GM19328 (cell line): ENCODE data around the gene DAAM2.

Experiments used
- ATAC-seq: cut with Tn5 transposase; IDR thresholded peaks from one replicate; pipeline ENCODE4 v1.9.1; 2021; ENCODE audit warnings: mild to moderate bottlenecking, moderate library complexity; ENCODE audit not compliant: unreplicated experiment

Gene DAAM2

DNA sequence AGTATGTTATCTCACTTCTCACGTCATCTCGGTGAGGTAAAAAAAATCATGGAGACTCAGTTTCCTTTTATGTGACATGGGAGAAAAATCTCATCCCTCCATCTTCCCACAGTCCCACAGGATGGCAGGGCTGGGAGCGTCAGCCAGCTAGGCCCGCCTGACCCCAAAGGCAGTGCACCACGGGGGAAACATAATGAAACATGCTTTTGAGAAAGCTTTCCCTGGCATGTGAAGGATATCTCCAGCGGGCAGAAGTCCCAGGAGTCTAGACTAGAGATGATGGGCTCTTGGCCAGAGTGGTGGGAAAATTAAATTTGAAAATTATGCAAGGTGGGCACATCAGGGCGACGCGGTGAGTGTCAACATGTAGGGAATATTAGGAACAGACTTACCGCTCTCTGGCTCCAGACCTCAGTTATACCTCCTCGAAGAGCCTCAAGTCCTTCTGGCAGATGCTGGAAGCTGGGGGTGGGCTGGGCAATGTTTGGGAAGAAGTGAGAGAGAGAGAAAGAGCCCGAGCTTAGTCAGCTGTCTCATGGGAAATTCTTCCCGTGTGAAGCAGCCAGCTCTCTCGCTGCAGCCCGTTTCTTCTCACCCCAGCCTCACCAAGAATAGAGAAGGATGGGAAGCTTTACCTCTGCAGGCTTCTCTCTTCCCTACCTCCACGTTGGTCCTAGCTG lies 89.8 kb downstream of the DAAM2 start:
- no peak for ATAC-seq

DNA sequence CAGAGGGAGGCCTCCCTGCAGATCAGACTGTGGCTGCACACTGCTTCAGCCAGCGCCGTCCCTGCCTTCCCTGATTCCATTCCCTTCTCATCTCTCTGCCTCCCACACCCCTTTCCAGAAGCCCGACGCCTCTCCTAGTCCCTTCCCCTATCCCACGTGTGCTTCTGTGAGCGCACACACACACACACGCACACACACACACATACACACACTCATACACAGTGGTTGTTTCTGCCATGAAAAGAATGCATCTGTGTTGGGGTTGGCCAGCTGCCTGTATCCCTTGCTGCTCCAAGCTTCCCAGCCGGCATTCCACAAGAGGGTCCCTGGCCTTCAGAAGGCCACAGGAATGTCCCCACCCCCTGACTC lies 90.3 kb downstream of the DAAM2 start:
- ATAC-seq, result no peak

GRCh38 chr6:39884696-39885095 lies 92.5 kb downstream of the DAAM2 start:
- ATAC-seq, result no peak

DNA sequence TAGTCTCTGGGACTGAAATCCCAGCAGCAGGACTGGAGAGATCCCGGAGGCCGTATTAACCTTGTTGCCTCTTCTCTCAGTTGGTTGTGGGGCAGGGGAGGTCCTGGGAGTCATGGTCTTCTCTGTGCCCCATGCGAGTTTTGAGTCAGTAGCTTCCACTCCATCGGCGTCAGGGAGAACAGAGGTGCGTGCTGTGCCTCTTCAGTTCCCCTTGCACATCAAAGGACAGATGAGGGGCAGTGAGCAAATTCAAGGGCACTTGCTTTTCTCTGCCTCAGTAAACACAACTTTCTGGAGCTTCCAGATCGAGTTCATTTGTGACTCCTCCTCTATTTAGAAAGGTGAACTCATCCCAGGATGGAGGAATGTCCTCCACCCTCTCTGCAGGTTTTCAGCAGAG lies 93.5 kb downstream of the DAAM2 start:
- ATAC-seq, result no peak

GRCh38 chr6:39886871-39887270 lies 94.7 kb downstream of the DAAM2 start:
- ATAC-seq, result no peak

DNA sequence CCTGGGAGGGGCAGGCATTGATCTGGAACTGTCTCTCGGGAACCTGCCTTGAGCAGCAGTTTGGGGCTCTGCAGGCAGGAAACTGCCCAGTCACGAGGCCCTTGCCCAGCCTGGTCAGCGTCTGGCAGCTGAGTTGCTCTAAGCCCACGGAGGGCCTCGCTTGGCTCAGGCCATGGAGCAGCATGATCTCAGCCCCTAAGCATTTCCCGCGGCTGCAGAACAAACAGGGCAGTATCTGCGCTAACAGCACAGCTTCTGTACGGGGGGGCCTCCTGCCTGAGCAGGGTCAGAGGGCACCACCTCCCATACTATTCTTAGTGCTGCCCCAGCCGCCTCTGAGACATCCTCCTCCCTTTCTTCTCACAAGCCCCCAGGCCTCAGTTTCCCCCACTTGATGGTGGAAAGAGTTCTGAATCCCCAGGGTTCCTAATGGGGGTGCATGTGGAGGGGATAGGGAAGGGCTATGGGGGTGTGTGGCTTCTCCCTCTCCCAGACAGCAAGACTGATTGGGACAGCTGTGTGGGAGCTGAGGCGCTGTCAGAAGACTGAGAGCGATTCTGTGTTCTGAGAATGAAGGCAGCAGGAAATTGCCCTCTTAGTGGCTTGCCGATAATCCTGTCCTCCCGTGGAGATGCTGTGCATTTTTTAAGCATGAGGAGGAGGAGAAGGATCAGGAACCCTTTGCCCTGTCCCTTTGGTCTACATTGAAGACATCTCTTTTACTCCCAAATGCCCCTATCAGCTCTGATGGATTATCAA lies 95.7 kb downstream of the DAAM2 start:
- ATAC-seq, result no peak

DNA sequence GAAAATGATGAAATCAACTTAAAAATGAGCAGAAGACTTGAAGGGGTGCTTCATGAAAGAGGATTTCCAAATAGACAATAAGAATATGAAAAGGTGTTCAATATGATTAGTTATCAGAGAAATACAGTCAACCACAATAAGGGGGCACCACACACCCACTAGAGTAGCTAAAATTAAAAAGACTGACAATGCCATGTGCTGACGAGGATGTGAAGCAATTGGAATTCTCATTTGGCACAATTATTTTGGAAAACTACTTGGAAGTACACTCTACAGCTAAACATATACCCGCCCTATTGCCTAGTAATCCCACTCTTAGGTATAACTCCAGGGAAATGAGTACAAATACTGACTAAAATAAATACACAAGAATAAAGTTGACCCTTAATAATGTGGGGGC lies 97.1 kb downstream of the DAAM2 start:
- no peak for ATAC-seq

GRCh38 chr6:39891353-39891752 lies 99.2 kb downstream of the DAAM2 start:
- ATAC-seq, result no peak

GRCh38 chr6:39891976-39892375 lies 99.8 kb downstream of the DAAM2 start:
- no peak for ATAC-seq

- no peak for ATAC-seq
Measured at GRCh38 chr6:39892490-39893129, 100.4 kb downstream of the DAAM2 start.

- ATAC-seq, result no peak
Measured at GRCh38 chr6:39893286-39893685, 101.1 kb downstream of the DAAM2 start.

DNA sequence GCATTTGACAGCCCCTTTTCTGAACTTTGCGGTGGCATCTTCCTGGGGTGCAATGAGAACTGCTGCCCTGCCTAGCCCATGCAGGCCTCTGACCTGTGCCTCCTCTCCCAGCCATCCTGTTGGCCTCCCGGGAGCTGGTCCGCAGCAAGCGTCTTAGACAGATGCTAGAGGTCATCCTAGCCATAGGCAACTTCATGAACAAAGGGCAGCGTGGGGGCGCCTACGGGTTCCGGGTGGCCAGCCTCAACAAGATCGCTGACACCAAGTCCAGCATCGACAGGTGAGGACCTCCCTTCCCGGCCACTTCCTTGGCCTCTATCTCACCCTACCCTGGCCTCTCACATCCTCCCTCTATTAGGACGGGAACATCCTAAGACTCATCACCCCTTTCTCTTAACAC lies 104.5 kb downstream of the DAAM2 start:
- no peak for ATAC-seq

DNA sequence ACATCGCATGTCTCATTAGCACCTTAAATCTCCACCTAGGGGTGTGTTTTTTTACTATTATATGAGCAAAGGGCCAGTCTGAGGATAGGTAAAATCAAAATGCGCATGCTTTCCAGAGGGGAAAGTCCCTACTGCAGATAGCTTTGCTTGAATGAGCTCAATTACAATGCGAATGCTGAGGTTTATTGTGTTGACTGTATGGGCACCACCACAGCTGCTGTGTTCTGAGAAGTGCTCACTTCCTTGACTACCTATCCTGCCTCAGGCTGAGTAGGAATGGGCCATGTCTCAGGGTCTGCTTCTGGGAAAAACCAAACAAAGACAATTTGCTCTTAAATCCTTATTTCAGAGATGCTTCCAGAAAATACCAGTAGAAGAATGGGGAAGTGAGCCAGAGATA lies 105.5 kb downstream of the DAAM2 start:
- ATAC-seq, result no peak

DNA sequence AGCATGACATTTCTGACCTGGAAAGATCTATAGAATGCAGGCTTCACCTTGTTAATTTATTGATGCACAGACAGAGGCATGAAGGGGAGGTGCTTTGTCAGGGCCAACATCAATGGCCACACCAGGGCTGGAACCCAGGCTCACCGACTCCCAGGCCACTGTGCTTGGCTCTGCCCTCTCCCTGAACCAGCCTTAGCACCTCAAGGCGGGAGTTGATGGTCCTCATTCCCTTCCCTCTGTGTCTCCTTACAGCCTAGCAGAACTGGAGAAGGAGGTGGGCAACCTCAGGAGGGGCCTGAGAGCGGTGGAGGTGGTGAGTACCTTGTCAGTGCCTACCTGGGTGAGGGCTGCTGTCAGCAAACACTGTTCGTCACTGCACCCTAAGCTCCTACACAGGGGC lies 106.4 kb downstream of the DAAM2 start:
- ATAC-seq, result no peak

GRCh38 chr6:39899554-39900295 lies 107.5 kb downstream of the DAAM2 start:
- ATAC-seq, result no peak

DNA sequence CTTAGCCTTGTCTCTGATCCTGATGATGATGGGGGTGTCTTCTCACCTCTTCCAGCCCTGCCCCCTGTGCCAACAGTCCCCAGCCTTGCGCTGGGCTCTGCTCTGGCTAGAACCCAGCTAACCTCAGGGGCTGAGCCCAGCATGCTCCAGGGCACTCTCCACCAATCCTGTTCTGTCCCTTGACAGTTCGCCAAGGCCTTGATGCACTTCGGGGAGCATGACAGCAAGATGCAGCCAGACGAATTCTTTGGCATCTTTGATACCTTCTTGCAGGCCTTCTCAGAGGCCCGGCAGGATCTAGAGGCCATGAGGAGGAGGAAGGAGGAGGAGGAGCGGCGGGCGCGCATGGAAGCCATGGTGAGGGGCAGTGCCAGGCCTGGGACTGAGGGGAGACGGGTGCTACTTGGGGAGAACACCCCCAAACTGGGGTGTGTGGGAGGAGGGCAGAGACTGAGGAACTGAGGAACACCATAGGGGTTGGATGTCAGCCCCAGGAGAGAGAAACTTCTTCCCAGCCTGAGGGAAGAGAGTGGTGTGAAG lies 109.0 kb downstream of the DAAM2 start:
- no peak for ATAC-seq

GRCh38 chr6:39901670-39902069 lies 109.5 kb downstream of the DAAM2 start:
- ATAC-seq, result no peak

- no peak for ATAC-seq
Measured at GRCh38 chr6:39902136-39902535, 110.0 kb downstream of the DAAM2 start.

DNA sequence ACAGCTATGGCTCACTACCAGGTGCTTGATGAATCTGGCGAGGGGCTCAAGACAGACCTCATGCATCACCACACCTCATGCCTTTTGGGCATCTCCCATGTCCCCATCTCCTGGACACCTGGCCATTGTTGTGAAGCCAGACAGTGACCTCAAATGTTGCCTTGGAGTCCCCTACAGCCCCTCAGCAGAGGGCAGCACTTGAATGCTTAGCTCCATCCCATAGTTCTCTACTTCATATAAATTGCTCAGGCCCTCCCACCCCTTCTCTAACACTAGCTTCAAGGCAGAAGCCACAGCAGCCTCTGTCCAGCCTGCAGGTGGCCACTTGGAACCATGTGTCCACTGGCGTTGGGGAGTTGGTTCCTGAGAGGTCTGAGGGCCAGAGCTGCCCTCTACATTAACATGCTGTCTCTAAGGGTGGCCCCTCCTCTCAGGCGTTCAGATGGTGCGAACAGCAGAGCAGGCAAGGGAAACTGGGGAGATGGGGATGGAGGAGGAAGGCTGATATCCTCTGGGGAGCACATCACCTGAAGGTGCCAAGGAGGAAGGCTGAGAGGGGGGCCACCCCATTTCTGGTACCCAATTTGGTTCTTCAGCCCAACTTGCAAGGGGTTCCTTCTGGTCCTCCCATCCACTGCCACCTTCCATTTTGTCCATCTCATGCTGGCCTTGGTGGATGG lies 110.8 kb downstream of the DAAM2 start:
- ATAC-seq, result no peak

DNA sequence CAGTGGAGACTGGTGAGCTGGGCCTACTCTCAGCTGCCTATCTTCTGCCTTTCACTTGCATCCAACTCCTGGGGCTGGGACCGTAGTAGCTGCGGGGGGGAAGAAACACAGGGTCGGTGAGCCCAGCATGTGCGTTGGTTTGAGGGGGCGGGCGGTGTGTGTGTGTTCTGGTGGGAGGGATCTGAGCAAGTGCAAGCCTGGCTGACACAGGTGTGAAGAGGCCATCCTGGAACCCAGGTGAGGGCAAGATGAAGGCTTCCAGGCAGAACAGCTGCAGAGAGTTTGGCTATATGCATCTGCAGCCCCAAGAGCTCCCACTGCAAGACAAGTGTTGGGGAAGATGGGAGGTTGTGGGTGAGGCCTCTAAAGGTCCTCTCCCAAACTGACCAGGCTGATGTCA lies 111.5 kb downstream of the DAAM2 start:
- no peak for ATAC-seq
